ENCODE data around the gene C18orf63. TPM values are rescaled to one million over a fixed set of nuclear protein-coding genes. Genes with fewer than 3 reads are reported as not detected.

C18orf63 gene
- total and polyA plus RNA-seq, 2 of the 4 experiments (the other 2 are of a cell fraction): not detected

DNA sequence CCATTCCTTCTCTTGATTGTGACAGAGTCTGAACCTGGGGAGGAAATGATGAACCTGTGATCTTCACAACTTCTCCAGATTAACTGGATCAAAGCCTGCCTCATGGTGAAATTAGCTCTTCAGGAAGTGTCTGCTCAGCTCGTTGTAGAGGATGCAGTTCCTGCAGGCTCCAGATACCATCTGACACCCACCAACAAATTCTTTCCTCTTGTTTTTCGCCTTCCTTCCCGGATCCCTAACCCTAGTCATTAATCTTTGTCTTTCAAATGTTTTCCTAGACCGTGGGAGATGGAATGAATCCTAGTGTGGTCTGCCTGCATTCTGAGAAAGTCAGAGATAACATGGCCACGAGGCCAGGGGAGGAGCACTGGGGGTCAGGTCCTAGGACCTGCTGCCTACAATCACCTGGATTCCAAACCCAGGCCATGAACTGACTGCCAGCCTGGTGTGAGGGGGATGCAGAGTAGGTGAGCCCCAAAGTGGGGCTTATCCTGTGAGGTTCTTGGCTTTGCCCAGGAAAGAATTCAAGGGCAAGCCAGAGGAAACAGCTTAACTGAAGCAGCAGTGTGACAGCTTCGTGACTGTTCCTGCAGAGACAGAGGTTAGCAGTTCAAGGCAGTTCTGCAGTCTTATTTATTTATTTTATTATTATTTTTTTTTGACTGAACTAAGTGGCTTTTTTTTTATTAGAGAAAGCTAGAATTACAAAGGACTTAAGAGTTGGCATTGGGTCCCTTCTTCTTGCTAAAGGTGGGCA lies 73.7 kb downstream of the C18orf63 start:
- dilution Hi-C loops (cut with HindIII; ENCODE audit: low sequenced_read_pairs, unreplicated experiment): no loop called here
- no peak overlapping the region for H3K56ac ChIP-seq (ENCODE audit: extremely low read depth, insufficient read depth, low read length)
- H3K9ac ChIP-seq (ENCODE audit: low read depth, low read length): no peak overlapping the region
- H3K23ac ChIP-seq (ENCODE audit: low read depth, low read length): no peak overlapping the region
- TF ChIP-seq NFE2L2 (IDR thresholded peaks at IDR 0.05; ENCODE audit: low read depth, low read length) (no peak), RAD21 (IDR thresholded peaks at IDR 0.05; ENCODE audit: low read length) (no peak), MXI1 (IDR thresholded peaks at IDR 0.05; ENCODE audit: borderline replicate concordance, low read depth, low read length) (no peak), CEBPB (IDR thresholded peaks at IDR 0.05; ENCODE audit: low read depth, low read length) (no peak), CHD1 (IDR thresholded peaks at IDR 0.05; ENCODE audit: low read depth, low read length) (no peak), SMC3 (IDR thresholded peaks at IDR 0.05; ENCODE audit: low read depth, low read length) (no peak), RCOR1 (IDR thresholded peaks at IDR 0.05; ENCODE audit: insufficient replicate concordance, low read length) (no peak), FOS (IDR thresholded peaks at IDR 0.05; ENCODE audit: low read depth, low read length) (no peak), MAFK (IDR thresholded peaks at IDR 0.05; ENCODE audit: low read depth, low read length) (no peak), BHLHE40 (IDR thresholded peaks at IDR 0.05; ENCODE audit: low read depth, low read length) (no peak), MAZ (IDR thresholded peaks at IDR 0.05; ENCODE audit: borderline replicate concordance, low read depth, low read length) (no peak), POLR2A (IDR thresholded peaks at IDR 0.05; ENCODE audit: low read depth, low read length) (no peak), RFX5 (IDR thresholded peaks at IDR 0.05; ENCODE audit: low read depth, low read length) (no peak), ELK1 (IDR thresholded peaks at IDR 0.05; ENCODE audit: borderline replicate concordance, low read depth, low read length) (no peak)
- TF ChIP-seq, protein P1, sequence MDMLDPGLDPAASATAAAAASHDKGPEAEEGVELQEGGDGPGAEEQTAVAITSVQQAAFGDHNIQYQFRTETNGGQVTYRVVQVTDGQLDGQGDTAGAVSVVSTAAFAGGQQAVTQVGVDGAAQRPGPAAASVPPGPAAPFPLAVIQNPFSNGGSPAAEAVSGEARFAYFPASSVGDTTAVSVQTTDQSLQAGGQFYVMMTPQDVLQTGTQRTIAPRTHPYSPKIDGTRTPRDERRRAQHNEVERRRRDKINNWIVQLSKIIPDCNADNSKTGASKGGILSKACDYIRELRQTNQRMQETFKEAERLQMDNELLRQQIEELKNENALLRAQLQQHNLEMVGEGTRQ (IDR thresholded peaks at IDR 0.05; ENCODE audit: low read depth, low read length): no peak
- TF ChIP-seq, protein P2, sequence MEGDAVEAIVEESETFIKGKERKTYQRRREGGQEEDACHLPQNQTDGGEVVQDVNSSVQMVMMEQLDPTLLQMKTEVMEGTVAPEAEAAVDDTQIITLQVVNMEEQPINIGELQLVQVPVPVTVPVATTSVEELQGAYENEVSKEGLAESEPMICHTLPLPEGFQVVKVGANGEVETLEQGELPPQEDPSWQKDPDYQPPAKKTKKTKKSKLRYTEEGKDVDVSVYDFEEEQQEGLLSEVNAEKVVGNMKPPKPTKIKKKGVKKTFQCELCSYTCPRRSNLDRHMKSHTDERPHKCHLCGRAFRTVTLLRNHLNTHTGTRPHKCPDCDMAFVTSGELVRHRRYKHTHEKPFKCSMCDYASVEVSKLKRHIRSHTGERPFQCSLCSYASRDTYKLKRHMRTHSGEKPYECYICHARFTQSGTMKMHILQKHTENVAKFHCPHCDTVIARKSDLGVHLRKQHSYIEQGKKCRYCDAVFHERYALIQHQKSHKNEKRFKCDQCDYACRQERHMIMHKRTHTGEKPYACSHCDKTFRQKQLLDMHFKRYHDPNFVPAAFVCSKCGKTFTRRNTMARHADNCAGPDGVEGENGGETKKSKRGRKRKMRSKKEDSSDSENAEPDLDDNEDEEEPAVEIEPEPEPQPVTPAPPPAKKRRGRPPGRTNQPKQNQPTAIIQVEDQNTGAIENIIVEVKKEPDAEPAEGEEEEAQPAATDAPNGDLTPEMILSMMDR (conservative IDR thresholded peaks at IDR 0.05; ENCODE audit: low read depth, low read length): no peak
- no peaks in the 10 kb centered on the region for H3K36me3 ChIP-seq (ENCODE audit: control insufficient read depth, insufficient read depth, low read length)
- DNase-seq (no peak), ATAC-seq (ENCODE audit: low read depth) (no peak)
- H2BK20ac ChIP-seq (ENCODE audit: low read depth, low read length): no peak overlapping the region
- no peak overlapping the region for H2AFZ ChIP-seq (replicated peaks; ENCODE audit: low read length, poor library complexity)
- H3K14ac ChIP-seq (replicated peaks; ENCODE audit: low read depth, low read length): no peak overlapping the region
- H4K8ac ChIP-seq (ENCODE audit: low read depth in 2 of 2, low read length in 2 of 2): no peak overlapping the region
- in situ Hi-C loops (cut with MboI; ENCODE audit: low sequenced_read_pairs): no loop called here
- H3K18ac ChIP-seq (ENCODE audit: low read depth, low read length): no peak overlapping the region
- H2AK5ac ChIP-seq (ENCODE audit: low read depth, low read length): no peak overlapping the region
- no peaks in the 10 kb centered on the region for H3K9me1 ChIP-seq (ENCODE audit: insufficient read depth, low read length)
- no peaks in the 10 kb centered on the region for H3K79me1 ChIP-seq (ENCODE audit: low read depth in 1 of 2, low read length in 2 of 2)
- no peak overlapping the region for H2AK9ac ChIP-seq (replicated peaks; ENCODE audit: low read depth, low read length, poor library complexity)
- BruUV-seq (replicated peaks): no TSS peak
- no peaks in the 10 kb centered on the region for H3K4me1 ChIP-seq (ENCODE audit: control insufficient read depth, insufficient read depth, low read length)
- ChIA-PET CTCF (no interaction called here), POLR2A (ENCODE audit: unreplicated experiment) (no interaction called here)
- WGBS, 2 experiments (ENCODE audit: extremely low coverage in 2 of 2, insufficient read length in 1 of 2): no CpG with 5 or more reads among the region's 6 CpGs
- H3K27me3 ChIP-seq (ENCODE audit: control insufficient read depth, insufficient read depth, low read length): peaks cover 17% of the 10 kb centered on the region
- H3K4ac ChIP-seq (ENCODE audit: low read depth, low read length): no peak overlapping the region
- H4K5ac ChIP-seq (ENCODE audit: low read depth, low read length): no peak overlapping the region
- no peak overlapping the region for H3K4me3 ChIP-seq (ENCODE audit: insufficient read depth, low read depth, low read length)
- no peak overlapping the region for H4K91ac ChIP-seq (ENCODE audit: insufficient read depth, low read depth, low read length)
- H3K4me2 ChIP-seq (ENCODE audit: low read depth, low read length): no peak overlapping the region
- H4K20me1 ChIP-seq (ENCODE audit: insufficient read depth, low read length): no peaks in the 10 kb centered on the region
- H3K27ac ChIP-seq (ENCODE audit: insufficient read depth, low read length): no peak overlapping the region
- H2BK15ac ChIP-seq (ENCODE audit: low read depth, low read length): no peak overlapping the region
- intact Hi-C loops (cut with micrococcal nuclease): no loop called here
- no peak overlapping the region for H2BK5ac ChIP-seq (ENCODE audit: low read depth, low read length, poor library complexity, severe bottlenecking)
- no peak overlapping the region for H2BK120ac ChIP-seq (ENCODE audit: low read depth, low read length)
- no peaks in the 10 kb centered on the region for H3K9me3 ChIP-seq (ENCODE audit: control insufficient read depth, insufficient read depth, low read length)

All from IMR-90 (cell line).